Neural progenitor cell (in vitro differentiated cells): ENCODE data around the gene GDF11.

Experiments
- CTCF ChIP-seq: fragments of 200-600 bp; sonication (generic); IDR thresholded peaks from 2 replicates; pipeline ENCODE4 v1.5.1; 2017; ENCODE audit warnings: antibody characterized with exemption, mild to moderate bottlenecking
- EZH2 ChIP-seq: fragments of 200-600 bp; sonication (generic); IDR thresholded peaks from 2 replicates; pipeline ENCODE4 v1.6.1; 2017; ENCODE audit warnings: antibody characterized with exemption, mild to moderate bottlenecking, moderate library complexity
- EZH2phosphoT487 ChIP-seq: fragments of 200-600 bp; sonication (generic); IDR thresholded peaks from 2 replicates; pipeline ENCODE4 v1.6.1; 2017; ENCODE audit warnings: antibody characterized with exemption

GRCh38 chr12:55699471-55700055 is 43.4 kb upstream of the GDF11 start:
- no peak for TF ChIP-seq CTCF
- no peak for TF ChIP-seq EZH2phosphoT487
- TF ChIP-seq EZH2, result no peak
